H9 (cell line): ENCODE results near the gene FAHD2A. TPM values are rescaled to one million over a fixed set of nuclear protein-coding genes. Genes with fewer than 3 reads are reported as not detected.

Experiments
- DNase-seq: peaks from one replicate; pipeline ENCODE4 v3.0.0-alpha.2; 2017
- H2AFZ ChIP-seq: one replicate; pipeline ENCODE4 v1.6.1; 2013; ENCODE audit warnings: mild to moderate bottlenecking, low read length, control low read depth, moderate library complexity
- H2AK5ac ChIP-seq: 2 replicates; pipeline ENCODE4 v1.6.1; 2013; ENCODE audit warnings: low read length, control low read depth, mixed read lengths; ENCODE audit not compliant: insufficient read length
- H2BK120ac ChIP-seq: one replicate; pipeline ENCODE4 v1.6.1; 2013; ENCODE audit warnings: low read depth, mild to moderate bottlenecking, low read length, control low read depth, inconsistent platforms; ENCODE audit not compliant: poor library complexity, severe bottlenecking
- H2BK12ac ChIP-seq: 2 replicates; pipeline ENCODE4 v1.6.1; 2013; ENCODE audit warnings: low read length, control low read depth, mixed read lengths, low read depth; ENCODE audit not compliant: insufficient read length
- H2BK15ac ChIP-seq: 2 replicates; pipeline ENCODE4 v1.6.1; 2013; ENCODE audit warnings: low read depth, low read length, control low read depth
- H2BK20ac ChIP-seq: one replicate; pipeline ENCODE4 v1.6.1; 2013; ENCODE audit warnings: low read depth, mild to moderate bottlenecking, low read length, control low read depth, inconsistent platforms; ENCODE audit not compliant: poor library complexity, severe bottlenecking
- H2BK5ac ChIP-seq: 2 replicates; pipeline ENCODE4 v1.6.1; 2013; ENCODE audit warnings: low read length, control low read depth, mixed read lengths; ENCODE audit not compliant: insufficient read length
- H3K14ac ChIP-seq: 2 replicates; pipeline ENCODE4 v1.6.1; 2013; ENCODE audit warnings: low read length, control low read depth; ENCODE audit not compliant: insufficient read depth
- H3K18ac ChIP-seq: 2 replicates; pipeline ENCODE4 v1.6.1; 2013; ENCODE audit warnings: low read depth, mild to moderate bottlenecking, mixed read lengths, low read length, control low read depth; ENCODE audit not compliant: insufficient read length
- H3K23ac ChIP-seq: 2 replicates; pipeline ENCODE4 v1.6.1; 2013; ENCODE audit warnings: low read length, control low read depth, mixed read lengths, low read depth; ENCODE audit not compliant: insufficient read length
- H3K23me2 ChIP-seq: 2 replicates; pipeline ENCODE4 v1.6.1; 2013; ENCODE audit warnings: low read depth, mild to moderate bottlenecking, mixed read lengths, low read length, control low read depth; ENCODE audit not compliant: insufficient read length, poor library complexity, severe bottlenecking
- H3K27ac ChIP-seq: 2 replicates; pipeline ENCODE4 v1.5.1; 2013; ENCODE audit warnings: low read length, control low read depth, mixed read lengths, low read depth; ENCODE audit not compliant: insufficient read length
- H3K27me3 ChIP-seq: 2 replicates; pipeline ENCODE4 v1.6.1; 2013; ENCODE audit warnings: low read length, control low read depth, inconsistent platforms; ENCODE audit not compliant: insufficient read depth
- H3K4ac ChIP-seq: 2 replicates; pipeline ENCODE4 v1.6.1; 2013; ENCODE audit warnings: low read depth, mild to moderate bottlenecking, control low read depth, inconsistent platforms, low read length, moderate library complexity
- H3K4me1 ChIP-seq: 2 replicates; pipeline ENCODE4 v1.6.1; 2013; ENCODE audit warnings: low read length, control low read depth, inconsistent platforms; ENCODE audit not compliant: insufficient read depth
- H3K4me2 ChIP-seq: 2 replicates; pipeline ENCODE4 v1.6.1; 2013; ENCODE audit warnings: low read length, control low read depth, mixed read lengths; ENCODE audit not compliant: insufficient read length, insufficient read depth
- H3K56ac ChIP-seq: 2 replicates; pipeline ENCODE4 v1.6.1; 2013; ENCODE audit warnings: low read depth, mild to moderate bottlenecking, mixed read lengths, low read length, control low read depth; ENCODE audit not compliant: insufficient read length
- H3K79me1 ChIP-seq: 2 replicates; pipeline ENCODE4 v1.6.1; 2013; ENCODE audit warnings: low read depth, mild to moderate bottlenecking, moderate library complexity, low read length, control low read depth, inconsistent platforms; ENCODE audit not compliant: insufficient read depth, poor library complexity, severe bottlenecking
- H3K79me2 ChIP-seq: 2 replicates; pipeline ENCODE4 v1.6.1; 2013; ENCODE audit warnings: low read length, control low read depth, inconsistent platforms; ENCODE audit not compliant: insufficient read depth
- H3K9ac ChIP-seq: 2 replicates; pipeline ENCODE4 v1.6.1; 2013; ENCODE audit warnings: low read length, control low read depth, mixed read lengths; ENCODE audit not compliant: insufficient read length; ENCODE audit errors: extremely low read depth
- H3K9me3 ChIP-seq: one replicate; pipeline ENCODE4 v1.6.1; 2013; ENCODE audit warnings: low read depth, low read length, inconsistent platforms; ENCODE audit not compliant: control insufficient read depth
- H3T11ph ChIP-seq: one replicate; pipeline ENCODE4 v1.6.1; 2013; ENCODE audit warnings: mild to moderate bottlenecking, low read length, control low read depth, inconsistent platforms
- H4K20me1 ChIP-seq: one replicate; pipeline ENCODE4 v1.6.1; 2013; ENCODE audit not compliant: control insufficient read depth, insufficient read length, insufficient read depth
- H4K5ac ChIP-seq: 2 replicates; pipeline ENCODE4 v1.6.1; 2013; ENCODE audit warnings: low read depth, mild to moderate bottlenecking, mixed read lengths, low read length, control low read depth; ENCODE audit not compliant: insufficient read length
- H4K8ac ChIP-seq: replicated peaks from 2 replicates; pipeline ENCODE4 v1.6.1; 2013; ENCODE audit warnings: low read length, control low read depth, mixed read lengths, low read depth; ENCODE audit not compliant: insufficient read length
- H4K91ac ChIP-seq: 2 replicates; pipeline ENCODE4 v1.6.1; 2013; ENCODE audit warnings: low read depth, mild to moderate bottlenecking, moderate library complexity, mixed read lengths, low read length, control low read depth; ENCODE audit not compliant: insufficient read length
- H3K27ac Mint-ChIP-seq, 3 experiments: 2 replicates in 2 of 3; 3 replicates in 1 of 3; pipeline ENCODE4 v1.8.0; 2020 to 2021; ENCODE audit warnings: mixed read lengths in 3 of 3, mild to moderate bottlenecking in 1 of 3, moderate library complexity in 1 of 3
- H3K27me3 Mint-ChIP-seq: 2 replicates; pipeline ENCODE4 v1.8.0; 2021; ENCODE audit warnings: low read depth, mild to moderate bottlenecking, moderate library complexity, mixed read lengths
- H3K36me3 Mint-ChIP-seq, 3 experiments: 2 replicates in 2 of 3; 3 replicates in 1 of 3; pipeline ENCODE4 v1.8.0; 2020 to 2021; ENCODE audit warnings: low read depth in 3 of 3, mixed read lengths in 3 of 3; ENCODE audit not compliant: insufficient read depth in 1 of 3
- H3K4me1 Mint-ChIP-seq, 2 experiments: 2 replicates each; pipeline ENCODE4 v1.8.0; 2020; ENCODE audit warnings: mixed read lengths in 2 of 2
- H3K4me3 Mint-ChIP-seq, 2 experiments: 2 replicates in 1 of 2; 3 replicates in 1 of 2; pipeline ENCODE4 v1.8.0; 2020 to 2021; ENCODE audit warnings: mild to moderate bottlenecking in 2 of 2, mixed read lengths in 2 of 2, moderate library complexity in 1 of 2
- H3K9me3 Mint-ChIP-seq, 2 experiments: 2 replicates in 1 of 2; 3 replicates in 1 of 2; pipeline ENCODE4 v1.8.0; 2020; ENCODE audit warnings: mild to moderate bottlenecking in 2 of 2, mixed read lengths in 2 of 2, moderate library complexity in 1 of 2
- WGBS: extraction: QIAGEN DNeasy Blood & Tissue Kit; methylation state at CpG from one replicate; pipeline ENCODE4 v1.1.7; 2013; ENCODE audit warnings: missing lambda C conversion rate, low lambda C conversion rate, mixed read lengths; ENCODE audit not compliant: insufficient read length; ENCODE audit errors: extremely low coverage; 5-methylcytosine and 5-hydroxymethylcytosine counted together
- total RNA-seq: library from RNA; stranded (reverse); gene quantifications from 2 replicates; pipeline ENCODE4 v1.2.1, GENCODE V29; 2021
- TF ChIP-seq, protein P1 (sequence below): fragments of 200-600 bp; sonication (generic); conservative IDR thresholded peaks from 3 replicates; pipeline ENCODE4 v1.8.0; 2021; ENCODE audit warnings: antibody characterized with exemption, mild to moderate bottlenecking

FAHD2A gene
- total RNA-seq, 1 experiment from 2014 or later, result 39.8 TPM

- no peak for DNase-seq
- Mint-ChIP-seq H3K27me3 (peaks cover 4% of the 10 kb centered on the region), H3K4me3 (no peak overlapping the region), H3K4me1 (peaks cover 8 to 18% of the 10 kb centered on the region in 2 experiments), H3K36me3 (no peaks in the 10 kb centered on the region), H3K9me3 (no peaks in the 10 kb centered on the region), H3K27ac (no peak overlapping the region)
- Histone ChIP-seq H3K14ac (no peak overlapping the region; the same call in 1 of the 2 replicates), H3K56ac (no peak overlapping the region), H2AK5ac (no peak overlapping the region), H3K9me3 (no peaks in the 10 kb centered on the region), H3K9ac (no peak overlapping the region), H2BK20ac (no peak overlapping the region), H3K79me1 (no peaks in the 10 kb centered on the region), H4K20me1 (no peaks in the 10 kb centered on the region), H3T11ph (no peak overlapping the region), H3K23ac (no peak overlapping the region), H3K4ac (no peak overlapping the region), H4K91ac (no peak overlapping the region), H2BK12ac (no peak overlapping the region), H3K4me1 (no peaks in the 10 kb centered on the region), H2AFZ (no peak overlapping the region), H2BK120ac (no peak overlapping the region), H3K18ac (no peak overlapping the region), H2BK5ac (no peak overlapping the region), H3K4me2 (no peak overlapping the region), H3K27me3 (no peaks in the 10 kb centered on the region), H4K5ac (no peak overlapping the region), H4K8ac (no peak overlapping the region), H3K27ac (no peak overlapping the region), H2BK15ac (no peak overlapping the region), H3K23me2 (no peaks in the 10 kb centered on the region), H3K79me2 (no peaks in the 10 kb centered on the region)
- WGBS, result no CpG with 5 or more reads among the region's 11 CpGs
- TF ChIP-seq, protein P1, sequence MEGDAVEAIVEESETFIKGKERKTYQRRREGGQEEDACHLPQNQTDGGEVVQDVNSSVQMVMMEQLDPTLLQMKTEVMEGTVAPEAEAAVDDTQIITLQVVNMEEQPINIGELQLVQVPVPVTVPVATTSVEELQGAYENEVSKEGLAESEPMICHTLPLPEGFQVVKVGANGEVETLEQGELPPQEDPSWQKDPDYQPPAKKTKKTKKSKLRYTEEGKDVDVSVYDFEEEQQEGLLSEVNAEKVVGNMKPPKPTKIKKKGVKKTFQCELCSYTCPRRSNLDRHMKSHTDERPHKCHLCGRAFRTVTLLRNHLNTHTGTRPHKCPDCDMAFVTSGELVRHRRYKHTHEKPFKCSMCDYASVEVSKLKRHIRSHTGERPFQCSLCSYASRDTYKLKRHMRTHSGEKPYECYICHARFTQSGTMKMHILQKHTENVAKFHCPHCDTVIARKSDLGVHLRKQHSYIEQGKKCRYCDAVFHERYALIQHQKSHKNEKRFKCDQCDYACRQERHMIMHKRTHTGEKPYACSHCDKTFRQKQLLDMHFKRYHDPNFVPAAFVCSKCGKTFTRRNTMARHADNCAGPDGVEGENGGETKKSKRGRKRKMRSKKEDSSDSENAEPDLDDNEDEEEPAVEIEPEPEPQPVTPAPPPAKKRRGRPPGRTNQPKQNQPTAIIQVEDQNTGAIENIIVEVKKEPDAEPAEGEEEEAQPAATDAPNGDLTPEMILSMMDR, result no peak
Observed at GRCh38 chr2:95374451-95374920, 28.0 kb upstream of the FAHD2A start.
